GM21717 (cell line): ENCODE measurements around the gene NEK4.

ENCODE experiments used
- ATAC-seq: cut with Tn5 transposase; IDR thresholded peaks from one replicate; pipeline ENCODE4 v1.9.1; 2021; ENCODE audit warnings: mild to moderate bottlenecking, moderate library complexity; ENCODE audit not compliant: unreplicated experiment

Gene NEK4

DNA sequence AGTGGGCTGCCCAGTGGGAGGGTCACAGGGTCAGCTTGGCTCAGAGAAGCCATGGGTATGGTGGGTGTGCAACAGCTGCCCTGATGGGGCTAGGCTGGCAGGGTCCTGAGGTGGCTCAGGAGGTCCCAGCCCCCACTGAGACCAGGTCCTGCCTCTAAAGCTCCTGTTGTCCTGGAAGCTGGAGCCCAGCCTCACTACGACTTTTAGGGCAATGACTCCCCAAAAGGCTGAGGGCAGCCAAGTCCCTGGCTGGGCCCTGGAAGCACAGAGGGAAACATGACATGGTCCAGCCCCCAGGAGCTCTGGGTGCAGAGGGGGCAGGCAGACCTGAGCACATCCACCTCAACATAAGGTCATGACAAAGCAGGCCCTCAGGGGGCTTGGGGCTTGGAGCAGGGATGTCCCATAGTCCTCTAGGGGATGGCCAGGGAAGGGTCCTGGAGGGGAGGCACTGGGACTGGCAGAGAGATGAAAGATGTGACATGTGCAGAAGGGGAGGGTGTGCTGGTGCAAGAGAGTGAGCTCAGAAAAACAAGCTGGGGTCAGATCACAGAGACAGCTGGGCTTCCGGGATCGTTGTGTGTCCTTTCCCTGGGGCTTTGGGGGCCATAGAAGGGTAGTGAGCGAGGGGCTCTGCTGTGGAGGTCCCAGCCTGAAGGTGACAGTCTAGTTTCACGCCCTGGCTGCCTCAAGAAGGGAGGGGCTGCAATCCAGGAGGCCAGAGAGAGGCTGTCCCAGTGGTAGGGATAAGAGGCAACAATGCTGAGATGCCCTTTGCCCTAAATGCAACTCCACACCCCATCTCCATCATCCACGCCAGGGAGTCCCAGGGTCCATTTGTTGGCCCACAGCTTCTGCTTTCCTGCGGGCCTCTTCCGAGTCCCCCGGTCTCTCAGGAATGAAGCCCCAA, 23.2 kb upstream of the NEK4 start:
- ATAC-seq, result no peak

DNA sequence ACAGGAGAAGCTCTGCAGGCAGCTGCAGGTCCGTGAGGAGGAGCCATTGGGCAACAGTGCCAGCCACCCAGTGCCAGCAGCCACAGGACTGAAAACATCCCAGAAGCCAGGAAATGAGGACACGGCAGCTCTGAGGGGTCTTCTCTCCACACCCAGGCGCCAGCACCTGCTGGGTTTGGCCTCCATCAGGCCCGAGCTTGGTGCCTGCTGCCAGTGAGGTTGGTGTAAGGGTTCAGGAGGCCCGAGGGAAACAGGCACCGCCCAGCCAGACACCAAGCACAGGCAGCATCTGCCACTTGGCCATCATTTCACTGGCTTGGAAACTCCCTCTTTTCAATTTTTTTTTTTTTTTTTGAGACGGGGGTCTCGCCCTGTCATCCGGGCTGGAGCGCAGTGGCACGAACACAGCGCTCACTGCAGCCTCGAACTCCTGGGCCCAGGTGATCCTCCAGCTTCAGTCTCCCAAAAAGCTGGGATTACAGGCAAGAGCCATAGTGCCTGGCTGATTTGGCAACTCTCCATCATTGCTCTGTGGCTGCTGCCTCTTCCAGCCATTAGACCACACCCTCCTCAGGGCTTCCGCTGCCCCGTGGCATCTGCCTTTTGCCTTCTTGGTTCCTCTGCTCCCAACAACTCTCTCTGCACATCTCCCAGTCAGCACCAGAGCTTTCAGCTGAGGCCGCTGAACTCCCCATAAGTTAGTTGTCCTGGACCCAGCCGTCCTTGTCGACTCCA, 22.4 kb upstream of the NEK4 start:
- no peak for ATAC-seq

DNA sequence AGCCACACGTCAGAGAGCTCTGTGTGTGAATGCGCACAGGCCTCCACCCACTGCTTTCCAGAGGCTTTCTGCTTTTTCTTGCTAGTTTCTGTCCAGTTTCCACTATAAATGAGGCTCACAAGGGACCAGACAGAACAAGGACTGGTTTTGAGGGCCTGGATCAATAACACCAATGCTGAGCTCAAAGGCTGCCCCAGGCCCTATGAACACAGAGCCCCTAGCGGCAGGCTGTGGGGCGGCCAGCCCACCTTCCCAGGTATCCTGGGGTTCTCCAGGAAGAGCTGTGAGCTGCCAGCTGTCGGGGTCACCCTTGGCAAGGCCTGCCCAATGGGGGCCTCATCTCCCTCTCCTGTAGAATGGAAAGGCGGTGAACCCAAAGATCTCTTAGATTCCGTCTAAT, 21.7 kb upstream of the NEK4 start:
- no peak for ATAC-seq

DNA sequence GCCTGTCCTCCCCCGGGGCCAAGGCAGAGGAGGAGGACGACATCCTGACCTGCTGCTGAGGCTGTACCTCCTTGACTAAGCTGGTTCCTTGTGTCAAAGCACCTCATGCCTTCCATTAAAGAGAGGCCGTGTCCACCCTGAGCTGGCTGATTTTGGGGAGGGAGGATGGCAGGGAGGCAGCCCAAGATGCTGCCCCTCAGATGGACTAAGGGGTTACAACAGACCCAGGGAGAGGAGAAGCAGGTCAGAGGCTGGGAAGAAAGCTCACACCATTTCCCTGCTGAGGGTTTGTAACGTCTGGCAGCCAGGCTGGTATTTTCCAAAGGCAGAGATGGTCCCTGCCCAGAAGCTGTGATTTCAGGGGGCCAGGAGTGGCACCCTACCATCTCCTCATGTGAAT, 21.2 kb upstream of the NEK4 start:
- ATAC-seq, result no peak

DNA sequence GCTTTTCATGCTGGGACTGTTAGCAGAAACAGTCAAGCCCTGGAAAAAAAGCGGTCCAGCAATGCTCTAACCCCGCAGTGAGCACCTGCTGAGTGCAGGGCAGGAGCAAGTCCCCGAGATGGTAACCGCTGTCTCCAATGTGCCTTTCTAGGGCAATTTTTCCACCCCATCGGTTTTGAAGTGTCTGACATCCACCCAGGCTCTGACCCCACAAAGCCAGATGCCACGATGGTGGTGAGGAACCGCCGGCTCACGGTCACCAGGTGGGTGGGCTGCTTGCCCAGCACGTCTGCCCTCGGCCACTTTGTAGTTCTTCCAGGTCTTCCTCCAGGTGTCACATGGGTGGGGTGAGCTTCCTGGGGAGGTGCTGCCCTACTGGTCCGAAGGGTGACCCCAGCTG, 20.6 kb upstream of the NEK4 start:
- no peak for ATAC-seq

DNA sequence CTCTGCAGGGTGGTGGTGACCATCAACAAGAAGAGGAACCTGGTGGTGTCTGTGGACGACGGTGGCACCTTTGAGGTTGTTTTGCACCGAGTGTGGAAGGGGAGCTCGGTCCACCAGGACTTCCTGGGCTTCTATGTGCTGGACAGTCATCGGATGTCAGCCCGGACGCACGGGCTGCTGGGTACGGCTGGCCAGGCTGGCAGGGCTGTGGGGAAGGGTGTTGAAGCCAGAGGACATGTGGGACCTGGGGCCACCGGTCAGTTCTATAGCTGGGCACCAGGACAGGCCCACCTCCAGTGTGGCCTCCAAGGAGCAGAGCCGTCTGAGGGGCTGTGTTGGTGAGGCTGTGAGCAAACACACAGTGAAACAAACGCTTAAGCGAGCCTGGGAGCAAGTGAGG, 20.0 kb upstream of the NEK4 start:
- ATAC-seq, result no peak

DNA sequence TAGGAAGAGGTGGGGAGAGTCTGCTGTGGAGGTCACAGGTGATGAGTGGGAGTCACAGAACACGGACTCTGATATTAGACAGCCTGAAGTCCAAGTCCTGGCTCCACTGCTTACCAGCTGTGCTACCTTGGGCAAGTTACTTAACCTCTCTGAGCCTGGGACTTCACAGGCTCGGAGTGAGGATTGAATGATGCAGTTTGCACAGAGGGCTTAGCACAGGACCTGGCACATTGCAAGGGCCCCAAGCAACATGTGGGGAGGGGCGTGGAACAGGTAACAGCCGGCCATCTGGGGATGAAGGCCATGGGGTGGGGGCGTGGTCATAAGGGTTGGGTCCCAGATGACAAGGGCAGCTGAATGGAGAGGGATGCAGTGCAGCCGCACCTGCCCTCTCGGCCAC, 19.6 kb upstream of the NEK4 start:
- no peak for ATAC-seq

DNA sequence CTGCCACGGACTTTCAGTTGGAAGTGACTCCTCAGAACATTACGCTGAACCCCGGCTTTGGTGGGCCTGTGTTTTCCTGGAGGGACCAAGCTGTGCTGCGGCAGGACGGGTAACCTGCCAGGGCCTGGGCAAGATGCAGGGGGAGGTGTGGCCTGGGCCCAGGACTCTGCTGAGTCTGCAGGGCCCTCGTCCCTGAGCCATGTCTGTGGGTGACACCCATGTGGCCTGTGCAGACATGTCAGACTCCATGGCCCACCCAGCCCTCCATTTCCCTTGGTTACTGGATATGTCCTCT, 19.0 kb upstream of the NEK4 start:
- ATAC-seq, result no peak

DNA sequence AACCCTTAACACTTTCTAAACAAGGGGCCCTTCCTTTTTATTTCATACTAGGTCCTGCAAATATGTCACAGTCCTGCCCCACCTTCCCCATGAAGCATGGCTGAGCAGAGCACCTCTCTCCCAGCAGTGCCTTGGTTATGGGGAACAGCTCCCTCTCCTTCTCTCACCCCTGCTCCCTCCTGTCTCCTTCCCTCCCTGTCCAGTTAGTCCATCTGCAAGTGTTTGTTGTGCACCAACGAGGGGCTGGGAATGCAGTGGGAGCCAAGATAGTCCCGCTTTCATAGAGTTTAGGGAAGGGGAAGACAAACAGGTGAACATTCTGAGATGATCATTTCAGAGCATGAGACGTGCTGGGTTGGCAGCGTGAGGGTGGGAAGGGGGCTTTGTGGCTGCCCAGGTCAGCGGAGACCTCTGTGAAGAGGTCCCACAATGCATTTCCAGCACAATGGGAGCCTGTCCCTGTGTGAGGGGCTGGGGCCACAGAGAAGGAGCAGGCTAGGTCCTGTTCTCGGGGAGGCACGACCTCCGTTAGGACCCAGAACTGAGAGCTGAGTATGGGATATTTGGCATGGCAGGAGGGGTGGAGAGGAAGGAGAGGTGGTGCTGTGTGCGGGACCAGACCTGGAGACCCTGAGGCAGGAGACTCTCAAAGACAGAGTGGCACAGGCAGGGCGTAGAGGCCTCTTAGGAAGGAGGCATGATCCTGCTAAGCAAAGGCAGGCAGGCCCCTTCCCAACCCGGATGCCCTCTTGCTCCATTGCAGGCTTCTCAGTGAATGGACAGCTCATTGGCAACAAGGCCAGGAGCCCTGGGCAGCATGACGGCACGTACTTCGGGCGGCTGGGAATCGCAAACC, 18.4 kb upstream of the NEK4 start:
- no peak for ATAC-seq

DNA sequence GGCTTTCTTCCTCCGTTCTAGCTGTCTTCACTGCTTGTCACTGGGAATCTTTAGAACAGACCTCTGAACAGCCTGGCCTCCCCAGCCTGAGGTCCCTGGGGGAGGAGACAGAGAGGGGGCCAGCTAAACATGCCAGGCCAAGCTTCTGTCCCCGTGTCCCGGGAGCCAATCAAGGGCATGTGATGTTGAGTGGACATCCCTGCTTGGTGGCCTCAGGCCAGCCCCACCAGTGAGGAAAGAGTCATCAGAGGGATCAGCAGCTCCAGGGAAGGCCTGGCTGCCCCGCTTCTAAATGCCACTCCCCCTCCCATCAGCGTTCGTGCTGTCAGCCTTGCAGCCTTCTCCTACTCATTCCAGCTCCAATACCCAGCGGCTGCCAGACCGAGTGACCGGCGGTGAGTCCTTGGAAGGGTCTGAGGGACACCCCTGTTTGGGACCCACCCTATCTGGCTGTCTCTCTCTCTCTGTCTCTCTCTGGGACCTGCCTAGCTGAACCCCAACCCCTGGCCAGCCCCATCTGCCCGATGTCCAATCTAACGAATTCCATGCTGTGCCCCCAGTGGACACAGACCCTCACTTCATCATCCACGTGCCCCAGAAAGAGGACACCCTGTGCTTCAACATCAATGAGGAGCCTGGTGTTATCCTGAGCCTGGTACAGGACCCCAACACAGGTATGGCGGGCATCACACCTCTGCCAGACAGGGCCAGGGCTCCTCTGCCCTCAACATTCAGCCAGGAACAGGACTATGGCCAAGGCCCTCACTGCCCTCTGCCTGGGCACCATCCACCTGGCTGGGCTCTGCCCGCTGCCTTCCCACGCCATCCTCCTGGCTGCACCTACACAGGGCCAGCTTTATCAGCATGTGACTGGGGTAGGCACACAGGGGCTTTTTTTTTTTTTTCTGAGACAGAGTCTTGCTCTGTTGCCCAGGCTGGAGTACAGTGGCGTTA, 17.2 kb upstream of the NEK4 start:
- ATAC-seq, result no peak

DNA sequence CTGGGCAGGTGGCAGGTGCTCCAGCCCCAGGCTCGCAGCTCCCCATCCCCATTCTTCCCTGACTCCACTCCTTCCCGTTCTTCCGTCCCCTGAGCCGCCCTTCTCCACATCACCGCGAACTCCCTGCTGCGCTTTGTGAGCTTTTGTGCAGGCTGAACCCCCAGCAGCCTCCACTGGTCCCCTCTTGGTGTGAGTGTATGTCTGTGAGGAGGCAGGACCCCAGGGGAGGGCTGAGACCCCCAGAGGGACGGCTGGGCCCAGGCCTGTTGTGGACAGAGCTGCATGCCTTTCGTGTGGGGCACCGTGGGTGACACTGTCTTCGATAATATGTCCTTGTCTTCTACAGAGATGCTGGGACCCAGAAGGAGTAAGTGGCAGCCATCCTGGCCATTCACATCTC, 16.5 kb upstream of the NEK4 start:
- ATAC-seq, result no peak

DNA sequence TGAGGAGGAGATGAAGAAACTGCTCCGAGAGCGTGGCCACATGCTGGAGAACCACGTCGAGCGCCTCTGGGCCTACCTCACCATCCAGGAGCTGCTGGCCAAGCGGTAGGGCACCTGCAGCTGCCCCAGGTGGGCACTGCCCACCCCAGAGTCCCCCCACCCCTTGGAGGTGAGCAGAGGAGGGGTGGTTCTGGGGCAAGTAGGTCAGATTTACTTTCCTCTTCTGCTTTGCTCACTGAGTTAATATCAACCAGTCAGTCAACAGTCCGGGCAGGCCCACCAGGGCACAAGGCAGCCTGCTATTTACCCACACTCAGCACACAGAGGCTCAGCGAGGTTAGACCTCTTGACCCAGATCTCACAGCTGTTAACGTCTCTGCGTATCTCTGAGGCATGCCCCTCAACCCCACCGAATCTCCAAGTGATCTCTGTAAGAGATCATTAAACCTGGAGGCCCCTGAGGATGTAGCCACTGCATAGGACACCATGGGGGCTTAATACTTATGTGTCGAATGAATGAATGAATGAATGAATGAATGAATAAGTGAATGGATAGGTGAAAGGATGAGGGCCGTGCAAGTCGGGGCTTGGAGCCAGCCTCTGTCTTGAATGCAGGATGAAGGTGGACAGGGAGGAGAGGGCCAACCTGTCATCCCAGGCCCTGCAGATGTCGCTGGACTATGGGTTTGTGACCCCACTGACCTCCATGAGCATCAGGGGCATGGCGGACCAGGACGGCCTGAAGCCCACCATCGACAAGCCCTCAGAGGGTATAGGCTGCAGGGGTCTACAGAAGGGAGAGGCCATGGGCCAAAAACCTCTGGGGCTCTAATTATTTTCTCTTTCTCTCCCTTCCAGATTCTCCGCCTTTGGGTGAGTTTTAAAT, 15.8 kb upstream of the NEK4 start:
- ATAC-seq, result no peak

DNA sequence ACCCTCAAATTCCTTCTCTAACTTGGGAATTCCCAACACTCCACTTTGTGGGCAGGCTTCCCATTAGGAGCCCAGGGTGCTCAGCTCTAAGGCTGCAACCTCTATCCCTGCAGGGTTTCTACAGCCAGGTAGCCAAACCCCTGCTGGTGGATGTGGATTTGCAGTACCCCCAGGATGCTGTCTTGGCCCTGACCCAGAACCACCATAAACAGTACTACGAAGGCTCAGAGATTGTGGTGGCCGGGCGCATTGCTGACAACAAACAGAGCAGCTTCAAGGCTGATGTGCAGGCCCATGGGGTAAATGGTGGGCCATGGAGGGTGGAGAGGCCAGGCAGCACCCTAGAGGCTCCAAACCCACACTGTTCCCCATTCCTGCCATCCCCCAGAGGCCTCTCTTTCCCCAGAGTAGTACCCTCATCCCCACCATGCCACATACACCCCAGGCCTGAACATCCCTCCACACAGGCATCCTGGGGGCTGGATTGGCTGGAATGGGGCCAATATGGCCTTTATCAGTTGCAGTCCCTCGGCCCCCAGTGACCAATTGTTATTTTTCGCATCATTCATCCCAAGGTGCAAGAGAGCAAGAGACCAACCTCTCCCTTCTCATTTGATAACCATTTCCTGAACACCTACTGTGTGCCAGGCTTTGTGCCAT, 14.3 kb upstream of the NEK4 start:
- no peak for ATAC-seq

DNA sequence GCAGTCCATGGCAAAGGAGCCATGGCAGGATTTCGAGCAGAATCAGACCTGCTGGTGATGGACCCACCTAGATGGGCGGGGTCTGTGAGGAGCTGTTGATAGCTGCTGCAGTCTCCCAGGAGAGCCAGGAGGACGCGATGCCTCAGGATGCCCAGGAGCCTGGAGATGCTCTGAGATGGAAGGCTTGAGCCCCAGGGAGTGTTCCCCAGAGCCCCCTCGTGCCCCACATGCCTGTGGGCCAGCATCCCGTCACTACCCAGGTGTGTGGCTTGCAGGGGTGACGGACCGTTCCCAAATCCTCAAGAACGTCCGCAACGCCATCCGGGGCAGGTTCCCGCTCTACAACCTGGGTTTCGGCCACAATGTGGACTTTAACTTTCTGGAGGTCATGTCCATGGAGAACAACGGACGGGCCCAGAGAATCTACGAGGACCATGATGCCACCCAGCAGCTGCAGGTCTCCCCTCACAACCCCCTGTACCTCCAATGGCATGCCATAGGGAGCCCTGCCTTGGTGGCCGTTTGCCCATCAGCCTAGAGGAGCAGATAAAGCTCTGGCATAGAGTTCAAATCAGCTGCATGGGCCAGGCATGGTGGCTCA, 13.4 kb upstream of the NEK4 start:
- ATAC-seq, result no peak

DNA sequence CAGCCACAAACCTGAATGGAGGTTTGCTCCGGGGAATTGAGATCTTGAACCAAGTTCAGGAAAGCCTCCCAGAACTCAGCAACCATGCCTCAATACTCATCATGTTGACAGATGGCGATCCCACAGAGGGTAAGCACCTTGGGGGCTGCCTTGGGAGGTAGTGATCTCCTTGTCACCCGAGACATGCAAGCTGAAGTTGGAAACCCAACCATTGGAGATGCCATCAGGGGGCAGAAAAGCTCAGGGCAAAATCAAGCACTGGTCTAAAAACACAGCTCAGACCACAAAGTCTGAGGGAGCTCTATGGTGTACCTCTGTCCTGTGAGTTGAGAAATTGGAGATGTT, 12.4 kb upstream of the NEK4 start:
- ATAC-seq, result no peak

DNA sequence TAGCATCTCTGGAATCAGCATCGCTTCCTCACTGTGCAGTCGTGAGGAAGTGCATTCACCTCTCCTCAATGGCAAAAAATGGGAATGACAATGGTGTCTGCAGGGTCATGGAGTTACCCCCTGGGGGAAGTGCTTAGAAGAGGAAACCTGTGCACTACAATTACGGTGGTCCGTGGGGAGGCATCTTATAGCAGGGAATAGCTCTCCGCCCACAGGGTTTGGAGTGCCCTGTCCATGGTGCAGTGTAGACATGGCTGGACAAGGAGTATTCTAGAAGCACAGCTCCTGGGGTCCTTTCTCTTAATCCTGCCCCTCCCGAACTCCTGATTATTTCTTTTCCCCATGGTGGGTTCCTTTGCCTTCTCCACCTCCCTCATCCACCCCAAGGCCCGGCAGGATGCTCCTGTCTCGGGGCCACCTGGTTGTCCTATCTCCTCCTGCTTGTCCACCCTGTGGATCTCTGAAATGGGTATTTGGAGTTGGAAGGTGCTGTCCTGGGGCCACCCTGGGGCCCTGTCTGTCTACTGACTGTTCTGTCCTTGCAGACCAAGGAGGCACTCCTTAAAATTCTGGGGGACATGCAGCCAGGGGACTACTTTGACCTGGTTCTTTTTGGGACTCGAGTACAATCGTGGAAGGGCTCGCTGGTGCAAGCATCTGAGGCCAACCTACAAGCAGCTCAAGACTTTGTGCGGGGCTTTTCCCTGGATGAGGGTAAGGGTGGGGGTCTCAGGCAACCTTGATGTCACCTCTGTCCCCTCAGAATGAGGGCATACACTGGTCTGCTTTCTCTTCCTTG, 11.9 kb upstream of the NEK4 start:
- ATAC-seq, result no peak

DNA sequence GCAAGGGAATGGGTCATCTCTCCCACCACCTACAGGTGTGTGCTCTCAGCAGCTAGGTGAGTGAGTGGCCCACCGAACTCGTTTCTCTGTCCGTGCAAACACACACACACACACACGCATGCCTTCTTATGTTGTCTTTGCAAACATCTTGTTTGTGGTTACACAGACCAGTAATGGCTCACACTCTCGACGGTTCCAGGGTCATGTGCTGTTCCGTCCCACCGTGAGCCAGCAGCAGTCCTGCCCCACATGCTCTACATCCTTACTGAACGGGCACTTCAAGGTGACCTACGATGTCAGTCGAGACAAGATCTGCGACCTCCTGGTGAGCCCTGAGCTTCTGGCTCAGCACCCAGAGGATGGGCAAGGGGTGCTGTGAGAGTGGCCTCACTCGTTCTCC, 11.0 kb upstream of the NEK4 start:
- ATAC-seq, result no peak
